ENCODE measurements around the gene MYBPHL.

MYBPHL gene, protein sequence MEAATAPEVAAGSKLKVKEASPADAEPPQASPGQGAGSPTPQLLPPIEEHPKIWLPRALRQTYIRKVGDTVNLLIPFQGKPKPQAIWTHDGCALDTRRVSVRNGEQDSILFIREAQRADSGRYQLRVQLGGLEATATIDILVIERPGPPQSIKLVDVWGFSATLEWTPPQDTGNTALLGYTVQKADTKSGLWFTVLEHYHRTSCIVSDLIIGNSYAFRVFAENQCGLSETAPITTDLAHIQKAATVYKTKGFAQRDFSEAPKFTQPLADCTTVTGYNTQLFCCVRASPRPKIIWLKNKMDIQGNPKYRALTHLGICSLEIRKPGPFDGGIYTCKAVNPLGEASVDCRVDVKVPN

DNA sequence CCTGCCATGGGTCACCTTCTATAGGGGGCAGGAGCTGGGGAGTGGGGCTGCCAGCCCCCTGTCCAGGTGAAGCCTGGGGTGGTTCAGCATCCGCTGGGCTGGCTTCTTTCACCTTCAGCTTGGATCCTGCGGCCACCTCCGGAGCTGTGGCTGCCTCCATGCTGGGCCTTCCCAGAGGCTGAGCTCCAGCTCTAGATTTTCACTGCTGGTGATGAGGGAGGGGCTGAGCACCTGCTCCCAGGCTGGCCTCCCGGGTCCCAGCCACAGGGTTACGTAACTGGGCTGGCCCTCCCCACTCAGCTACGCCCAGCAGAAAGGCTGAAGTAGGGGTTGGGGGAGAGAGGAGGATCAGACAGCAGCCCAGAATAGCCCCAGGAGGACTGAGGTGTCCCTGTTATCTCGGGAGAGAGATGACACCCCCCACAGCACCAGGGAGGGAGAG lies at the start of gene MYBPHL:
MYBPHL (minus strand) TSS at position 180 of the 442 bp plus-strand sequence; CDS start at position 160, 20 bp downstream.
- in situ Hi-C loops (cut with HindIII; ENCODE audit: low pct_unique_long_range_greater_than_20kb, low sequenced_read_pairs) = no loop called here
- no peak for DNase-seq (ENCODE audit: low read depth in 1 of 2, low spot score in 1 of 2)
- no peak for TF ChIP-seq JUND (IDR thresholded peaks at IDR 0.05; ENCODE audit: low read depth)

DNA sequence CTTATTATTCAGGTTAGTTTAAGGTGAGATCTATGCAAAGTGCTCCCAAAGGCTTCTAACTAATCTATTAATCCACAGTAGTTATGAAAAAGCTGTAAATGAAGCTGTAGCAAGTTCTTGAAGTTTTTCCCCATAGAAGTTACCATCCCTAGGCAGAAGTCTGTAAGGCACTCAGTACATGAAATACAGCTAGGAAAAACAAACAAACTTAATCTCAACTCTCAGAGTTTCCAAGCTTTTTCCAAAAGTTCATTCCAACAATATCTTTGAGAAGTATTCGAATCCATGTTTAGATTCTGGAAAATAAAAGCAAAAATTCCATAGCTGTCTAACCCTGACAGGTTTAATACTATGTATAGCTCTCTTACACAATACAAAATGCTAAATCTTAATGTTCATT lies 49.7 kb upstream of the MYBPHL start:
- no peak for TF ChIP-seq JUND (IDR thresholded peaks at IDR 0.05; ENCODE audit: low read depth)
- no peak for DNase-seq (ENCODE audit: low read depth in 1 of 2, low spot score in 1 of 2)
- in situ Hi-C loops (cut with HindIII; ENCODE audit: low pct_unique_long_range_greater_than_20kb, low sequenced_read_pairs) = no loop called here

- DNase-seq (ENCODE audit: low read depth in 1 of 2, low spot score in 1 of 2) = no peak
- in situ Hi-C loops (cut with HindIII; ENCODE audit: low pct_unique_long_range_greater_than_20kb, low sequenced_read_pairs) = no loop called here
- no peak for TF ChIP-seq JUND (IDR thresholded peaks at IDR 0.05; ENCODE audit: low read depth)
These were observed 48.1 kb upstream of the MYBPHL start for GRCh38 chr1:109354929-109355328.

DNA sequence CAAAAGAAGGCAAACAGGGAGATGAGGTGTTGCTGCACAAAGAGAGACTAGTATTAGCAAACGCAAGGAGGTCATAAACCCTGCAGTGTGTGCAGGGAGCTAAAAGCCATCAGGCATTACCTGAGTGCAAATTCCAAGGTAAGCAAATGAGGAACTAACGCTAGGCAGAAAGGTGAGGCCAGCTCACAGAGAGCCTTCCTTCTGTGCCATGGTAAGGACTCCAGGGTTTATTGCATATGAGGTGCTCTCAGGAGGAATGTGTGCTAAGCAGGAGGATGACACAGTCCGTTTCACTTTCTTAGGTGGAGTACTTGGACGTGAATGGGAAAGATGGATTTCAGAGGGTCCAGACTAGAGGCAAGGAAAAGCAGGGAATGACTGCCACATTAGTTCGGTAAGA lies 44.6 kb upstream of the MYBPHL start:
- no peak for DNase-seq (ENCODE audit: low read depth in 1 of 2, low spot score in 1 of 2)
- in situ Hi-C loops (cut with HindIII; ENCODE audit: low pct_unique_long_range_greater_than_20kb, low sequenced_read_pairs) = no loop called here
- TF ChIP-seq JUND (IDR thresholded peaks at IDR 0.05; ENCODE audit: low read depth) = no peak

DNA sequence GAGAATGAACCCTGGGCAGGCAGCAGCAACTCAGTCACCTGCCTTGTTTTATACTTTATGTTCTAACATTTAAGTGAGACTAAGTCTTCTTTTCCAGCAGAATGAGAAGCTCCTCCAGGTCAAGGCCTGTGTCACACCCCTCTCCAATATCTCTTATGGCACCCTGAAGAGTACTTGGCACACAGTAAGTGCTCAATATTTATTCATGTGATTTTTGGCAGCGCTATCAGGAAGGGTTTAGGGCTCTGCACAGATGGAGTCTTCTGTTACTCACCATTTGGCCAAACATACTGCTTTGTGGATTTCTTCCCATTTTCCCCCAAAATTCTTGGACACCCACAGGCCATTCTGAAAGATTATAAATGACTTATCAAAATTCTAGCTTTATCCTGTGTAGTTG lies 43.8 kb upstream of the MYBPHL start:
- no peak for DNase-seq (ENCODE audit: low read depth in 1 of 2, low spot score in 1 of 2)
- no peak for TF ChIP-seq JUND (IDR thresholded peaks at IDR 0.05; ENCODE audit: low read depth)
- in situ Hi-C loops (cut with HindIII; ENCODE audit: low pct_unique_long_range_greater_than_20kb, low sequenced_read_pairs) = no loop called here

DNA sequence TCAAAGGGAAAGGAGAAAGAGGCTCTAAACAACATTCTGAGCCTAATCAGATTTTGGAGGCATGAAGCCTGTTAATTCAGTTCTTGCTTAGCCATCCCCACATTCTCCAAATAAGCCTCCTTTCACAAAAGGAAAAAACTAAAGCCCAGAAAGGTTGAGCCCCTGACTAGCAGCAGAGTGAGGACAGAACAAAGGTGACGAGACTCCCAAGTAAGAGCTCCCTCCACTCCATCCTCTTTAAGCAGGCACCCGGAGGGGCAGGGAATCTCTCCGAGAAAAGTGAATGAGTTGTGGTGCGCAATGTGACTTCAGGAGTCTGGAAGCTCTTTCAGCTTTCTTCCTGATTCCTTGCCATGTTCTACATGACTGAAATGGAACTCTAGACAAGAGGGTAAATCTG lies 43.4 kb upstream of the MYBPHL start:
- in situ Hi-C loops (cut with HindIII; ENCODE audit: low pct_unique_long_range_greater_than_20kb, low sequenced_read_pairs) = no loop called here
- no peak for TF ChIP-seq JUND (IDR thresholded peaks at IDR 0.05; ENCODE audit: low read depth)
- no peak for DNase-seq (ENCODE audit: low read depth in 1 of 2, low spot score in 1 of 2)

- in situ Hi-C loops (cut with HindIII; ENCODE audit: low pct_unique_long_range_greater_than_20kb, low sequenced_read_pairs) = no loop called here
- TF ChIP-seq JUND (IDR thresholded peaks at IDR 0.05; ENCODE audit: low read depth) = no peak
- no peak for DNase-seq (ENCODE audit: low read depth in 1 of 2, low spot score in 1 of 2)
These were observed 40.7 kb upstream of the MYBPHL start for GRCh38 chr1:109347511-109347910.

DNA sequence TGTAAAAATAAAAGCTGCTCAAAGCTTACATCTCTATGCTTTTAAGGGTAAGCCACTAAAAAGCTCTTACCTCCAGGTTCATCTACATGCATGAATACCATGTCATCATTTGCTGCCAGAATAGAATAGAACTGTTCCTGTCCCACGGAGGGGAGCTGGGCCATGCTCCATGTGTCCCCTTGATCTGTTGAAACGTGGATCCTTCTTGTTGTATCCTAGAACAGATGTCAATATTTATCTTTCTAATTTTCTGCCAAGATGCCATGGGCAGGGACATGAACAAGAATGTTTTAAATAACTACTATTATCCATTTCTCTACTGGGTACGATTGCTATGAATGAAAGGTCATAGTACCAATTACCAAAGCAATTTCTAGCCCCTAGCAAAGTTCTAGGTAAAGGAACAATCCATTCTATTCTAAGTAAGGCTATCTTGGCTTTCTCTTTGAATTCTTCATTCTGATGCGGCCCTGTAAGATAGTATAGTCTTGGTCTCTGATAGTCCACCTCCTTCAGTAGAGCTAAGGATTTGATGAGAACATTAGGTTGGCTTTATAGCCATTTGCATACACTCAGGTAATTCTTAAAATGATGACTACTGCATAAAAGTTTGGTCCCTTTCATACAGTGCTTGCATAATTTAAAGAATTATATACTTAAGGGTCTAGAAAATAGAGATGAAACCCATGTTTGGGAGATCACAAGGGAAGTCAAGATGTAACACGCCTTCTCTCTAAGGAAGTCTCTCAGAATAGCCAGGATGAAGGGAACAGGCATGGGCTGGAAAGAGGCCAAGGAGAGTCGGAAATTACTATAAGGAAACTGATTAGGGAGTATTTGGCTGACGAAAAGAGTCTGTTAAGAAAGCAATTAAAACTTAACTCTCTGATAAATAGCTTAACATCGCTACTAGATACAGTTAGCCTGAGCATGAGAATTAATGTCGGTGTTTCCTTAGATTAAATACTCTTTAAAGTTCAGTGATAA lies 35.4 kb upstream of the MYBPHL start:
- in situ Hi-C loops (cut with HindIII; ENCODE audit: low pct_unique_long_range_greater_than_20kb, low sequenced_read_pairs) = no loop called here
- TF ChIP-seq JUND (IDR thresholded peaks at IDR 0.05; ENCODE audit: low read depth) = no peak
- DNase-seq (ENCODE audit: low read depth in 1 of 2, low spot score in 1 of 2) = no peak

DNA sequence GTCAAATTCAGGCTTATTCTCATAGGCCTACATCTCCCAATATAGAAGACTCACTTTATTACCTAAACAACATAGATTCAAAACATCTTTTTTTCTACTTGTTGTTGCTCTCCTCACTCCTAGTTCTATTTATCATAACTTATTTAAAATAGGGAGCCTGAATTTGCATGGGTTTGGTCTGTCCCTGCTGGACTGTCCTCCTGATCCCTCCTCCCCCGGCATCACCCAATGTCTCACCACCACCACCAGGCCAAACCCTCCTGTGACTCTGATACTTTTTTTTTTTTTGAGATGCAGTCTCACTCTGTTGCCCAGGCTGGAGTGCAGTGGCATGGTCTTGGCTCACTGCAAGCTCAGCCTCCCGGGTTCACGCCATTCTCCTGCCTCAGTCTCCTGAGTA lies 31.8 kb upstream of the MYBPHL start:
- no peak for TF ChIP-seq JUND (IDR thresholded peaks at IDR 0.05; ENCODE audit: low read depth)
- in situ Hi-C loops (cut with HindIII; ENCODE audit: low pct_unique_long_range_greater_than_20kb, low sequenced_read_pairs) = no loop called here
- no peak for DNase-seq (ENCODE audit: low read depth in 1 of 2, low spot score in 1 of 2)

DNA sequence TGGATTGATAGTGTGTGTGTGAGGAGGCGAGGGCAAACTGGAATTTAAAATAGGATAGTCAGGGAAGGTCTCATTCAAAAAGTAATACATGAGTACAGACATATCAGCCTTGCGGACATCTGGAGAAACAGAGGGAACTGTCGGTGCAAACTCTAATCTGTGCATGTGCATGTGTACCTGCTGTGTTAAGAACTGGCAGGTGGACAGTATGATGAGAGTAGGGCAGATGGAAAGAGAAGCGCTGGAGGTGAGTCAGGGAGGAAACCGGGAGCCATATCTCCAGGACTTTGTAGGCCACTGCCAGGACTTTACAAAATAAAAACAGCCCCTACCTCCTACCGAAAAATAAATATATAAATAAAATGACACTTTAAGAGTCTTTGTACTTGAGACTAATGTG lies 31.3 kb upstream of the MYBPHL start:
- no peak for TF ChIP-seq JUND (IDR thresholded peaks at IDR 0.05; ENCODE audit: low read depth)
- no peak for DNase-seq (ENCODE audit: low read depth in 1 of 2, low spot score in 1 of 2)
- in situ Hi-C loops (cut with HindIII; ENCODE audit: low pct_unique_long_range_greater_than_20kb, low sequenced_read_pairs) = no loop called here

- no peak for DNase-seq (ENCODE audit: low read depth in 1 of 2, low spot score in 1 of 2)
- in situ Hi-C loops (cut with HindIII; ENCODE audit: low pct_unique_long_range_greater_than_20kb, low sequenced_read_pairs) = no loop called here
- TF ChIP-seq JUND (IDR thresholded peaks at IDR 0.05; ENCODE audit: low read depth) = no peak
These were observed 28.3 kb upstream of the MYBPHL start for GRCh38 chr1:109335091-109335490.

GRCh38 chr1:109331113-109331512 lies 24.3 kb upstream of the MYBPHL start:
- TF ChIP-seq JUND (IDR thresholded peaks at IDR 0.05; ENCODE audit: low read depth) = no peak
- in situ Hi-C loops (cut with HindIII; ENCODE audit: low pct_unique_long_range_greater_than_20kb, low sequenced_read_pairs) = no loop called here
- no peak for DNase-seq (ENCODE audit: low read depth in 1 of 2, low spot score in 1 of 2)

- DNase-seq (ENCODE audit: low read depth in 1 of 2, low spot score in 1 of 2) = no peak
- no peak for TF ChIP-seq JUND (IDR thresholded peaks at IDR 0.05; ENCODE audit: low read depth)
- in situ Hi-C loops (cut with HindIII; ENCODE audit: low pct_unique_long_range_greater_than_20kb, low sequenced_read_pairs) = no loop called here
These were observed 20.5 kb upstream of the MYBPHL start for GRCh38 chr1:109327285-109327684.
